ENCODE data around the gene AXDND1. TPM values are rescaled to one million over a fixed set of nuclear protein-coding genes. Genes with fewer than 3 reads are reported as not detected.
"Not testable (repeated sequence)": the region's sequence is repeated elsewhere in the genome, so short reads cannot be mapped to it uniquely, and the experiment has no call there.

AXDND1 gene
- total RNA-seq, 1 donor from 2014 or later, result 1.1 TPM

DNA sequence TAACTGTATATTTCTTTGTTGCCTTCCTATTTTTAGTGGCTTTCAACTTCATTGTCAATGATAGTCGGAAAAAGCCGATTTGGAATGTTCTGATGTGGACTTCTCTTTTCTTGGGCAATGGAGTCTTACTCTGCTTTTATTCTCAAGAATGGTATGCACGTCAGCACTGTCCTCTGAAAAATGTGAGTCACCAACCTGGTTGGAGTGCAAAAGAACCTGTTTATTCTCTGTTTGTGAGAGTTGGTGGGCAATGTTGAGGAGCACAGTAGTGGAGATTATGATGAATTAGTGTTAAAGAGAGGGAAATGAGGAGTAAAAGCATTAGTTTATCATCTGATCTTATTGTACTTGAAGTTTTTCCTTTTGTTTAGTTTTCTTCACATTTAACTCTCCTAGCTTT is 14.5 kb upstream of the AXDND1 start:
- FAIRE-seq (no peak), DNase-seq (ENCODE audit: low read depth) (no peak)
- Mint-ChIP-seq H3K9me3 (ENCODE audit: unreplicated experiment) (no peaks in the 10 kb centered on the region), H3K27me3 (ENCODE audit: low read depth, unreplicated experiment) (no peaks in the 10 kb centered on the region), H3K27ac (ENCODE audit: unreplicated experiment) (no peak overlapping the region), H3K4me3 (ENCODE audit: unreplicated experiment) (no peak overlapping the region), H3K36me3 (ENCODE audit: low read depth, unreplicated experiment) (peaks cover 8% of the 10 kb centered on the region), H3K4me1 (ENCODE audit: low read depth, unreplicated experiment) (peaks cover 24% of the 10 kb centered on the region)
- Histone ChIP-seq H3K27me3 (ENCODE audit: insufficient read depth, low read length) (no peaks in the 10 kb centered on the region), H3K36me3 (ENCODE audit: insufficient read depth, low read length) (peaks cover 34% of the 10 kb centered on the region), H3K4me3 (ENCODE audit: insufficient read depth, low read depth, low read length) (no peak overlapping the region), H3K79me2 (ENCODE audit: insufficient read depth, low read length) (no peaks in the 10 kb centered on the region), H3K4me1 (ENCODE audit: insufficient read depth, low read length) (peaks cover 5% of the 10 kb centered on the region), H3K9ac (ENCODE audit: low read length) (no peak overlapping the region), H4K20me1 (ENCODE audit: insufficient read depth, low read length) (no peaks in the 10 kb centered on the region), H2AFZ (ENCODE audit: low read depth, low read length) (no peak overlapping the region), H3K4me2 (ENCODE audit: low read length) (no peak overlapping the region), H3K27ac (ENCODE audit: low read depth, low read length) (no peak overlapping the region), H3K9me3 (ENCODE audit: insufficient read depth, low read depth, low read length) (no peaks in the 10 kb centered on the region)
- TF ChIP-seq, protein P1, sequence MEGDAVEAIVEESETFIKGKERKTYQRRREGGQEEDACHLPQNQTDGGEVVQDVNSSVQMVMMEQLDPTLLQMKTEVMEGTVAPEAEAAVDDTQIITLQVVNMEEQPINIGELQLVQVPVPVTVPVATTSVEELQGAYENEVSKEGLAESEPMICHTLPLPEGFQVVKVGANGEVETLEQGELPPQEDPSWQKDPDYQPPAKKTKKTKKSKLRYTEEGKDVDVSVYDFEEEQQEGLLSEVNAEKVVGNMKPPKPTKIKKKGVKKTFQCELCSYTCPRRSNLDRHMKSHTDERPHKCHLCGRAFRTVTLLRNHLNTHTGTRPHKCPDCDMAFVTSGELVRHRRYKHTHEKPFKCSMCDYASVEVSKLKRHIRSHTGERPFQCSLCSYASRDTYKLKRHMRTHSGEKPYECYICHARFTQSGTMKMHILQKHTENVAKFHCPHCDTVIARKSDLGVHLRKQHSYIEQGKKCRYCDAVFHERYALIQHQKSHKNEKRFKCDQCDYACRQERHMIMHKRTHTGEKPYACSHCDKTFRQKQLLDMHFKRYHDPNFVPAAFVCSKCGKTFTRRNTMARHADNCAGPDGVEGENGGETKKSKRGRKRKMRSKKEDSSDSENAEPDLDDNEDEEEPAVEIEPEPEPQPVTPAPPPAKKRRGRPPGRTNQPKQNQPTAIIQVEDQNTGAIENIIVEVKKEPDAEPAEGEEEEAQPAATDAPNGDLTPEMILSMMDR (IDR thresholded peaks at IDR 0.05; ENCODE audit: insufficient read depth, low read depth, low read length), result no peak
- TF ChIP-seq EZH2 (IDR thresholded peaks at IDR 0.05; ENCODE audit: insufficient read depth, low read length), result no peak

DNA sequence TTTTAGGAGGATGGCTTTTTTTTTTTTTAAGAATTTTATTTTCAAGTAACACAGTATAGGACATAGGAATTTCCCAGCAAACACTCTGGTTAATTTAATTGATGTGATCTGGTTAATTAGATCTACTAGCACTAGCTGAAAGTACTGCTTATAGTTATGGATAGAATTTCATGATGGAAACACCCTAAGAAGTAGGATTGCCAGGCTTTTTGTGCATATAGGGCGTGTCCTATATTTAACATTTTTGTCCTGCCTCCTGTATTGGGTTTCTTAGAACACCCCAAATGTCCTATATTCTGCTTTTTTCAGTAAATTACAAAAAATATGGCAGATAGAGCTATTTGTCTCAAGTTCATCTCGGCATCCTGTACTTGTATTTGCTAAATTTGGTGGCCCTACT is 13.5 kb upstream of the AXDND1 start:
- TF ChIP-seq EZH2 (IDR thresholded peaks at IDR 0.05; ENCODE audit: insufficient read depth, low read length), result no peak
- TF ChIP-seq, protein P1 (IDR thresholded peaks at IDR 0.05; ENCODE audit: insufficient read depth, low read depth, low read length), result no peak
- Mint-ChIP-seq H3K4me3 (ENCODE audit: unreplicated experiment) (no peak overlapping the region), H3K9me3 (ENCODE audit: unreplicated experiment) (no peaks in the 10 kb centered on the region)

DNA sequence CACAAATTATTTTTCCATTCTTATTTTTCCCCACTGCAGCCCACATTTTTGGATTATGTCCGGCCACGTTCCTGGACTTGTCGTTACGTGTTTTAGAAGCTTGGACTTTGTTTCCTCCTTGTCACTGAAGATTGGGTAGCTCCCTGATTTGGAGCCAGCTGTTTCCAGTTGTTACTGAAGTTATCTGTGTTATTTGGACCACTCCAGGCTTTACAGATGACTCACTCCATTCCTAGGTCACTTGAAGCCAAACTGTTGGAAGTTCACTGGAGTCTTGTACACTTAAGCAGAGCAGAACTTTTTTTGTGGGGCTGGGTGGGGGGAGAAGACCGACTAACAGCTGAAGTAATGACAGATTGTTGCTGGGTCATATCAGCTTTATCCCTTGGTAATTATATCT is 12.2 kb upstream of the AXDND1 start:
- FAIRE-seq (peak; percentile 73), DNase-seq (ENCODE audit: low read depth) (peak; percentile 68)
- no peak overlapping the region for H3K27ac ChIP-seq (ENCODE audit: low read depth, low read length)
- no peaks in the 10 kb centered on the region for H4K20me1 ChIP-seq (ENCODE audit: insufficient read depth, low read length)
- H3K36me3 ChIP-seq (ENCODE audit: insufficient read depth, low read length), result peaks cover 19% of the 10 kb centered on the region
- no peaks in the 10 kb centered on the region for H3K27me3 Mint-ChIP-seq (ENCODE audit: low read depth, unreplicated experiment)
- no peaks in the 10 kb centered on the region for H3K9me3 ChIP-seq (ENCODE audit: insufficient read depth, low read depth, low read length)
- H2AFZ ChIP-seq (ENCODE audit: low read depth, low read length), result no peak overlapping the region
- H3K4me1 Mint-ChIP-seq (ENCODE audit: low read depth, unreplicated experiment), result peaks cover 24% of the 10 kb centered on the region
- H3K9me3 Mint-ChIP-seq (ENCODE audit: unreplicated experiment), result no peaks in the 10 kb centered on the region
- H3K27ac Mint-ChIP-seq (ENCODE audit: unreplicated experiment), result peak overlapping the region; percentile 85
- TF ChIP-seq EZH2 (IDR thresholded peaks at IDR 0.05; ENCODE audit: insufficient read depth, low read length), result no peak
- no peaks in the 10 kb centered on the region for H3K79me2 ChIP-seq (ENCODE audit: insufficient read depth, low read length)
- peaks cover 5% of the 10 kb centered on the region for H3K4me1 ChIP-seq (ENCODE audit: insufficient read depth, low read length)
- peaks cover 8% of the 10 kb centered on the region for H3K36me3 Mint-ChIP-seq (ENCODE audit: low read depth, unreplicated experiment)
- no peaks in the 10 kb centered on the region for H3K27me3 ChIP-seq (ENCODE audit: insufficient read depth, low read length)
- H3K4me3 Mint-ChIP-seq (ENCODE audit: unreplicated experiment), result no peak overlapping the region
- H3K4me2 ChIP-seq (ENCODE audit: low read length), result peak overlapping the region; percentile 17
- no peak overlapping the region for H3K4me3 ChIP-seq (ENCODE audit: insufficient read depth, low read depth, low read length)
- no peak overlapping the region for H3K9ac ChIP-seq (ENCODE audit: low read length)

More for the DNA sequence above, 13.5 kb upstream of the AXDND1 start:
- Histone ChIP-seq H3K27ac (ENCODE audit: low read depth, low read length) (no peak overlapping the region), H3K27me3 (ENCODE audit: insufficient read depth, low read length) (no peaks in the 10 kb centered on the region), H3K79me2 (ENCODE audit: insufficient read depth, low read length) (no peaks in the 10 kb centered on the region), H2AFZ (ENCODE audit: low read depth, low read length) (no peak overlapping the region), H4K20me1 (ENCODE audit: insufficient read depth, low read length) (no peaks in the 10 kb centered on the region), H3K9ac (ENCODE audit: low read length) (no peak overlapping the region), H3K4me2 (ENCODE audit: low read length) (no peak overlapping the region), H3K36me3 (ENCODE audit: insufficient read depth, low read length) (peaks cover 32% of the 10 kb centered on the region), H3K4me3 (ENCODE audit: insufficient read depth, low read depth, low read length) (no peak overlapping the region), H3K4me1 (ENCODE audit: insufficient read depth, low read length) (peaks cover 5% of the 10 kb centered on the region), H3K9me3 (ENCODE audit: insufficient read depth, low read depth, low read length) (no peaks in the 10 kb centered on the region)
- H3K36me3 Mint-ChIP-seq (ENCODE audit: low read depth, unreplicated experiment), result peaks cover 8% of the 10 kb centered on the region
- H3K4me1 Mint-ChIP-seq (ENCODE audit: low read depth, unreplicated experiment), result peaks cover 24% of the 10 kb centered on the region
- peak overlapping the region; percentile 55 for H3K27ac Mint-ChIP-seq (ENCODE audit: unreplicated experiment)
- DNase-seq (ENCODE audit: low read depth), result no peak
- no peaks in the 10 kb centered on the region for H3K27me3 Mint-ChIP-seq (ENCODE audit: low read depth, unreplicated experiment)
- no peak for FAIRE-seq

DNA sequence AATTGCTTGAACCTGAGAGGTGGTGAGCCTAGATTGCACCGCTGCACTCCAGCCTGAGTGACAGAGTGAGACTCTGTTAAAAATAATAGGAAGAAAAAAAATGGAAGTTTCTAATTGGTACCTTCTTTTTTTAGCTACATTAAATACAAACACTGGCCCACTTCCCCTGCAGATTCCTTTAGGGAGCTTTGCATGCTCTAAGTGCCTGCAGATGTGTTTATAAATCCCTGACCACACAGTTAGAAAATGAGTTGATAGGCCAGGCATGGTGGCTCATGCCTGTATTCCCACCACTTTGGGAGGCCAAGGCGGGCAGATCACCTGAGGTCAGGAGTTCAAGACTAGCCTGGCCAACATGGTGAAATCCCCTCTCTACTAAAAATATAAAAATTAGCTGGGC is 4.1 kb upstream of the AXDND1 start:
- not testable (repeated sequence) for H3K27me3 ChIP-seq (ENCODE audit: insufficient read depth, low read length); H3K9me3 ChIP-seq (ENCODE audit: insufficient read depth, low read depth, low read length); H3K4me1 ChIP-seq (ENCODE audit: insufficient read depth, low read length); H3K9me3 Mint-ChIP-seq (ENCODE audit: unreplicated experiment); H3K9ac ChIP-seq (ENCODE audit: low read length); H3K4me2 ChIP-seq (ENCODE audit: low read length); H3K27ac Mint-ChIP-seq (ENCODE audit: unreplicated experiment); H3K27ac ChIP-seq (ENCODE audit: low read depth, low read length); H3K4me1 Mint-ChIP-seq (ENCODE audit: low read depth, unreplicated experiment); H3K36me3 Mint-ChIP-seq (ENCODE audit: low read depth, unreplicated experiment); FAIRE-seq; H3K27me3 Mint-ChIP-seq (ENCODE audit: low read depth, unreplicated experiment); H3K4me3 Mint-ChIP-seq (ENCODE audit: unreplicated experiment); H4K20me1 ChIP-seq (ENCODE audit: insufficient read depth, low read length); H3K79me2 ChIP-seq (ENCODE audit: insufficient read depth, low read length); H2AFZ ChIP-seq (ENCODE audit: low read depth, low read length); H3K4me3 ChIP-seq (ENCODE audit: insufficient read depth, low read depth, low read length); DNase-seq (ENCODE audit: low read depth); H3K36me3 ChIP-seq (ENCODE audit: insufficient read depth, low read length)

Measured in astrocyte (in vitro differentiated cells and primary cell).